ENCODE measurements around the gene WDR7. TPM values are rescaled to one million over a fixed set of nuclear protein-coding genes. Genes with fewer than 3 reads are reported as not detected.

Gene WDR7
- total and polyA plus RNA-seq, 4 experiments from 2014 or later = 22.3 to 50.8 (median 36.2) TPM

- Histone ChIP-seq H3K9me3 (ENCODE audit: control insufficient read depth in 1 of 2, low read length in 2 of 2) (no peaks in the 10 kb centered on the region), H3K4me1 (ENCODE audit: insufficient read depth, low read length) (peaks cover 7% of the 10 kb centered on the region), H3K4me3 (ENCODE audit: low read length in 2 of 2) (no peak overlapping the region), H3K27ac (ENCODE audit: low read depth, low read length) (no peak overlapping the region), H3K36me3 (ENCODE audit: insufficient read depth, low read length) (no peaks in the 10 kb centered on the region), H3K27me3 (ENCODE audit: insufficient read depth, low read length) (no peaks in the 10 kb centered on the region)
- peaks cover 0 to 5% of the 10 kb centered on the region in 2 donors for H3K27me3 Mint-ChIP-seq
- ChIA-PET POLR2A (ENCODE audit: partially characterized antibody) (no interaction called here), CTCF (ENCODE audit: partially characterized antibody) (no interaction called here)
- no peaks in the 10 kb centered on the region for H3K36me3 Mint-ChIP-seq
- no peak overlapping the region for H3K4me3 Mint-ChIP-seq
- H3K27ac Mint-ChIP-seq = no peak overlapping the region
- intact Hi-C loops (cut with micrococcal nuclease) = no loop called here
- peaks cover 0 to 5% (median 0%) of the 10 kb centered on the region in 8 donors for H3K9me3 Mint-ChIP-seq
- peaks cover 0 to 9% (median 6%) of the 10 kb centered on the region in 4 donors for H3K4me1 Mint-ChIP-seq
- DNase-seq = no peak
Observed at GRCh38 chr18:57075716-57076400, 424.7 kb downstream of the WDR7 start.

- Mint-ChIP-seq H3K9me3 (peaks cover 0 to 8% (median 0%) of the 10 kb centered on the region in 8 donors), H3K4me1 (peaks cover 0 to 9% (median 6%) of the 10 kb centered on the region in 4 donors), H3K27me3 (peaks cover 0 to 3% of the 10 kb centered on the region in 2 donors), H3K4me3 (no peak overlapping the region), H3K27ac (no peak overlapping the region), H3K36me3 (no peaks in the 10 kb centered on the region)
- Histone ChIP-seq H3K27ac (ENCODE audit: low read depth, low read length) (no peak overlapping the region), H3K4me3 (ENCODE audit: low read length in 2 of 2) (no peak overlapping the region), H3K36me3 (ENCODE audit: insufficient read depth, low read length) (no peaks in the 10 kb centered on the region), H3K27me3 (ENCODE audit: insufficient read depth, low read length) (no peaks in the 10 kb centered on the region), H3K4me1 (ENCODE audit: insufficient read depth, low read length) (peaks cover 7% of the 10 kb centered on the region), H3K9me3 (ENCODE audit: control insufficient read depth in 1 of 2, low read length in 2 of 2) (no peaks in the 10 kb centered on the region)
- intact Hi-C loops (cut with micrococcal nuclease) = no loop called here
- no peak for DNase-seq
- CTCF ChIA-PET (ENCODE audit: partially characterized antibody) = no interaction called here
- POLR2A ChIA-PET (ENCODE audit: partially characterized antibody) = no interaction called here
Observed at GRCh38 chr18:57077005-57077765, 426.0 kb downstream of the WDR7 start.

GRCh38 chr18:57077786-57078552, 426.8 kb downstream of the WDR7 start:
- H3K27ac ChIP-seq (ENCODE audit: low read depth, low read length) = no peak overlapping the region
- peaks cover 7% of the 10 kb centered on the region for H3K4me1 ChIP-seq (ENCODE audit: insufficient read depth, low read length)
- POLR2A ChIA-PET (ENCODE audit: partially characterized antibody) = no interaction called here
- no peaks in the 10 kb centered on the region for H3K36me3 Mint-ChIP-seq
- peak overlapping the region in 1 of 7 donors; percentile 62 for H3K27ac Mint-ChIP-seq
- no peak overlapping the region for H3K4me3 ChIP-seq (ENCODE audit: low read length in 2 of 2)
- no peaks in the 10 kb centered on the region for H3K9me3 ChIP-seq (ENCODE audit: control insufficient read depth in 1 of 2, low read length in 2 of 2)
- peaks cover 0 to 9% (median 6%) of the 10 kb centered on the region in 4 donors for H3K4me1 Mint-ChIP-seq
- intact Hi-C loops (cut with micrococcal nuclease) = no loop called here
- no peaks in the 10 kb centered on the region for H3K27me3 ChIP-seq (ENCODE audit: insufficient read depth, low read length)
- CTCF ChIA-PET (ENCODE audit: partially characterized antibody) = no interaction called here
- no peak for DNase-seq
- H3K27me3 Mint-ChIP-seq = peaks cover 2 to 3% of the 10 kb centered on the region in 2 donors
- H3K36me3 ChIP-seq (ENCODE audit: insufficient read depth, low read length) = no peaks in the 10 kb centered on the region
- peaks cover 0 to 12% (median 0%) of the 10 kb centered on the region in 8 donors for H3K9me3 Mint-ChIP-seq
- H3K4me3 Mint-ChIP-seq = peak overlapping the region in 1 of 8 donors; percentile 21

- Mint-ChIP-seq H3K4me1 (peaks cover 0 to 9% (median 6%) of the 10 kb centered on the region in 4 donors), H3K27ac (no peak overlapping the region), H3K27me3 (peaks cover 2 to 3% of the 10 kb centered on the region in 2 donors), H3K36me3 (no peaks in the 10 kb centered on the region), H3K9me3 (peaks cover 0 to 15% (median 0%) of the 10 kb centered on the region in 8 donors), H3K4me3 (no peak overlapping the region)
- intact Hi-C loops (cut with micrococcal nuclease) = no loop called here
- Histone ChIP-seq H3K4me3 (ENCODE audit: low read length in 2 of 2) (no peak overlapping the region), H3K4me1 (ENCODE audit: insufficient read depth, low read length) (peaks cover 7% of the 10 kb centered on the region), H3K36me3 (ENCODE audit: insufficient read depth, low read length) (no peaks in the 10 kb centered on the region), H3K9me3 (ENCODE audit: control insufficient read depth in 1 of 2, low read length in 2 of 2) (no peaks in the 10 kb centered on the region), H3K27ac (ENCODE audit: low read depth, low read length) (no peak overlapping the region), H3K27me3 (ENCODE audit: insufficient read depth, low read length) (no peaks in the 10 kb centered on the region)
- no peak for DNase-seq
- POLR2A ChIA-PET (ENCODE audit: partially characterized antibody) = no interaction called here
- CTCF ChIA-PET (ENCODE audit: partially characterized antibody) = no interaction called here
Observed at GRCh38 chr18:57078614-57079013, 427.5 kb downstream of the WDR7 start.

- CTCF ChIA-PET (ENCODE audit: partially characterized antibody) = no interaction called here
- H3K27ac Mint-ChIP-seq = no peak overlapping the region
Observed at GRCh38 chr18:57080479-57080878, 429.3 kb downstream of the WDR7 start.

GRCh38 chr18:57081899-57082298, 430.7 kb downstream of the WDR7 start:
- peaks cover 18% of the 10 kb centered on the region for H3K4me1 ChIP-seq (ENCODE audit: insufficient read depth, low read length)
- POLR2A ChIA-PET (ENCODE audit: partially characterized antibody) = no interaction called here
- no peaks in the 10 kb centered on the region for H3K27me3 ChIP-seq (ENCODE audit: insufficient read depth, low read length)
- H3K9me3 ChIP-seq (ENCODE audit: control insufficient read depth in 1 of 2, low read length in 2 of 2) = no peaks in the 10 kb centered on the region
- H3K4me3 Mint-ChIP-seq = no peak overlapping the region
- no peak overlapping the region for H3K27ac Mint-ChIP-seq
- intact Hi-C loops (cut with micrococcal nuclease) = no loop called here
- CTCF ChIA-PET (ENCODE audit: partially characterized antibody) = no interaction called here
- H3K27me3 Mint-ChIP-seq = peaks cover 2 to 5% of the 10 kb centered on the region in 2 donors
- H3K36me3 ChIP-seq (ENCODE audit: insufficient read depth, low read length) = no peaks in the 10 kb centered on the region
- H3K36me3 Mint-ChIP-seq = no peaks in the 10 kb centered on the region
- no peak overlapping the region for H3K4me3 ChIP-seq (ENCODE audit: low read length in 2 of 2)
- peaks cover 9 to 26% (median 14%) of the 10 kb centered on the region in 4 donors for H3K4me1 Mint-ChIP-seq
- no peak overlapping the region for H3K27ac ChIP-seq (ENCODE audit: low read depth, low read length)
- DNase-seq = no peak
- H3K9me3 Mint-ChIP-seq = peaks cover 0 to 15% (median 3%) of the 10 kb centered on the region in 8 donors

More at GRCh38 chr18:57080479-57080878, 429.3 kb downstream of the WDR7 start:
- Histone ChIP-seq H3K9me3 (ENCODE audit: control insufficient read depth in 1 of 2, low read length in 2 of 2) (no peaks in the 10 kb centered on the region), H3K4me1 (ENCODE audit: insufficient read depth, low read length) (peaks cover 17% of the 10 kb centered on the region), H3K27me3 (ENCODE audit: insufficient read depth, low read length) (no peaks in the 10 kb centered on the region), H3K27ac (ENCODE audit: low read depth, low read length) (no peak overlapping the region), H3K36me3 (ENCODE audit: insufficient read depth, low read length) (no peaks in the 10 kb centered on the region), H3K4me3 (ENCODE audit: low read length in 2 of 2) (no peak overlapping the region)
- intact Hi-C loops (cut with micrococcal nuclease) = no loop called here
- POLR2A ChIA-PET (ENCODE audit: partially characterized antibody) = no interaction called here
- Mint-ChIP-seq H3K36me3 (no peaks in the 10 kb centered on the region), H3K9me3 (peaks cover 0 to 15% (median 3%) of the 10 kb centered on the region in 8 donors), H3K27me3 (peaks cover 2 to 5% of the 10 kb centered on the region in 2 donors), H3K4me1 (peaks cover 9 to 26% (median 14%) of the 10 kb centered on the region in 4 donors), H3K4me3 (no peak overlapping the region)
- DNase-seq = no peak

GRCh38 chr18:57083485-57083884, 432.3 kb downstream of the WDR7 start:
- DNase-seq = no peak
- H3K9me3 ChIP-seq (ENCODE audit: control insufficient read depth in 1 of 2, low read length in 2 of 2) = no peaks in the 10 kb centered on the region
- Mint-ChIP-seq H3K27me3 (peaks cover 2 to 8% of the 10 kb centered on the region in 2 donors), H3K4me1 (peaks cover 6 to 17% (median 9%) of the 10 kb centered on the region in 4 donors), H3K36me3 (no peaks in the 10 kb centered on the region), H3K4me3 (no peak overlapping the region), H3K9me3 (peaks cover 0 to 15% (median 3%) of the 10 kb centered on the region in 8 donors), H3K27ac (no peak overlapping the region)
- no peaks in the 10 kb centered on the region for H3K27me3 ChIP-seq (ENCODE audit: insufficient read depth, low read length)
- peaks cover 11% of the 10 kb centered on the region for H3K4me1 ChIP-seq (ENCODE audit: insufficient read depth, low read length)
- ChIA-PET POLR2A (ENCODE audit: partially characterized antibody) (no interaction called here), CTCF (ENCODE audit: partially characterized antibody) (no interaction called here)
- intact Hi-C loops (cut with micrococcal nuclease) = no loop called here
- no peaks in the 10 kb centered on the region for H3K36me3 ChIP-seq (ENCODE audit: insufficient read depth, low read length)
- no peak overlapping the region for H3K4me3 ChIP-seq (ENCODE audit: low read length in 2 of 2)
- H3K27ac ChIP-seq (ENCODE audit: low read depth, low read length) = no peak overlapping the region
